ENCODE results near the gene PRM3.

DNA sequence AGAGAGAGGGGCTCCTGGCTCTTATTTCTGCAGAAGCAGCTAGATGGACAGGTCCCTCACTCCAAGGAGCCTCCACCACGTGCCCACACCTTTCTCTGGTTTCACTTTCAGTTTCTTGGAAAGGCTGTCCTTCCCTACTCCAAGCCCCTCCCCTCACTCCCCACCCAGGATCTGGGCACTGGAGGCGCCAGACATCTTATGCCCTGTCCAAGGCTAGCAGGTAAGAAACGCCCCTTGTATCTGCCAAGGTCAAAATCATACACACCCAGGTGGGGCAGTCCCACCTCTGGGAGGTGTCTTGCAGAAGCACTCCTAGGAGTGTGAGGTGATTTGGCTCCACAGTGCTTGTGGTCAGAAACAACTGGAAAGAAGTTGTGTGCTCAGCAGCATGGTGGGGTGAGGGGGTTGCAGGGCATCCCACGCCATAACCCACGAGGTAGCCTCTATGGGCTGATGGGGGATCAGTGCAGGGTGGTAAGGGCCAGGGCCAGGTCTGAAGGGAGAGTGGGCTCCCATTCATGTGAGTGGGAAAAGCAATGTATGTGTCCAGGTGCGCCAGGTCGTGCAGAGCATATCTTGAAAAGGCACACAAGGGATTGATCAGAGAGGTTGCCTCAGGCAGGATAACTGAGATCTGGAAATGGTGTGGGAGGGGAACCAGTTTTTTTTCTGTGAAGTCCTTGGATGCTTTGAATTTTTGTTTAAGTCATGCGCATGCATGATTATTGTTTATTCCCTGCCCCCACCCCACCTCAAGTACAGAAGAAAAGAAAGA is 39.5 kb upstream of the PRM3 start:
- TF ChIP-seq, protein P1, sequence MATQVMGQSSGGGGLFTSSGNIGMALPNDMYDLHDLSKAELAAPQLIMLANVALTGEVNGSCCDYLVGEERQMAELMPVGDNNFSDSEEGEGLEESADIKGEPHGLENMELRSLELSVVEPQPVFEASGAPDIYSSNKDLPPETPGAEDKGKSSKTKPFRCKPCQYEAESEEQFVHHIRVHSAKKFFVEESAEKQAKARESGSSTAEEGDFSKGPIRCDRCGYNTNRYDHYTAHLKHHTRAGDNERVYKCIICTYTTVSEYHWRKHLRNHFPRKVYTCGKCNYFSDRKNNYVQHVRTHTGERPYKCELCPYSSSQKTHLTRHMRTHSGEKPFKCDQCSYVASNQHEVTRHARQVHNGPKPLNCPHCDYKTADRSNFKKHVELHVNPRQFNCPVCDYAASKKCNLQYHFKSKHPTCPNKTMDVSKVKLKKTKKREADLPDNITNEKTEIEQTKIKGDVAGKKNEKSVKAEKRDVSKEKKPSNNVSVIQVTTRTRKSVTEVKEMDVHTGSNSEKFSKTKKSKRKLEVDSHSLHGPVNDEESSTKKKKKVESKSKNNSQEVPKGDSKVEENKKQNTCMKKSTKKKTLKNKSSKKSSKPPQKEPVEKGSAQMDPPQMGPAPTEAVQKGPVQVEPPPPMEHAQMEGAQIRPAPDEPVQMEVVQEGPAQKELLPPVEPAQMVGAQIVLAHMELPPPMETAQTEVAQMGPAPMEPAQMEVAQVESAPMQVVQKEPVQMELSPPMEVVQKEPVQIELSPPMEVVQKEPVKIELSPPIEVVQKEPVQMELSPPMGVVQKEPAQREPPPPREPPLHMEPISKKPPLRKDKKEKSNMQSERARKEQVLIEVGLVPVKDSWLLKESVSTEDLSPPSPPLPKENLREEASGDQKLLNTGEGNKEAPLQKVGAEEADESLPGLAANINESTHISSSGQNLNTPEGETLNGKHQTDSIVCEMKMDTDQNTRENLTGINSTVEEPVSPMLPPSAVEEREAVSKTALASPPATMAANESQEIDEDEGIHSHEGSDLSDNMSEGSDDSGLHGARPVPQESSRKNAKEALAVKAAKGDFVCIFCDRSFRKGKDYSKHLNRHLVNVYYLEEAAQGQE (IDR thresholded peaks at IDR 0.05; ENCODE audit: low read depth): no peak
- TF ChIP-seq RAD21 (IDR thresholded peaks at IDR 0.05; ENCODE audit: low read depth) (no peak), CEBPB (IDR thresholded peaks at IDR 0.05) (no peak), YY1 (IDR thresholded peaks at IDR 0.05; ENCODE audit: low read depth) (0 out of 2 replicates have a peak, but pooled peaks have one; percentile 24)
- TF ChIP-seq, protein P2, sequence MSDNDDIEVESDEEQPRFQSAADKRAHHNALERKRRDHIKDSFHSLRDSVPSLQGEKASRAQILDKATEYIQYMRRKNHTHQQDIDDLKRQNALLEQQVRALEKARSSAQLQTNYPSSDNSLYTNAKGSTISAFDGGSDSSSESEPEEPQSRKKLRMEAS (IDR thresholded peaks at IDR 0.05): peak; percentile 97

All from Ishikawa (cell line).